ENCODE measurements around the gene ASXL3. TPM values are rescaled to one million over a fixed set of nuclear protein-coding genes. Genes with fewer than 3 reads are reported as not detected.

Gene ASXL3
- total RNA-seq, 4 donors from 2014 or later, result 0.93 to 2.2 (median 1.5) TPM

DNA sequence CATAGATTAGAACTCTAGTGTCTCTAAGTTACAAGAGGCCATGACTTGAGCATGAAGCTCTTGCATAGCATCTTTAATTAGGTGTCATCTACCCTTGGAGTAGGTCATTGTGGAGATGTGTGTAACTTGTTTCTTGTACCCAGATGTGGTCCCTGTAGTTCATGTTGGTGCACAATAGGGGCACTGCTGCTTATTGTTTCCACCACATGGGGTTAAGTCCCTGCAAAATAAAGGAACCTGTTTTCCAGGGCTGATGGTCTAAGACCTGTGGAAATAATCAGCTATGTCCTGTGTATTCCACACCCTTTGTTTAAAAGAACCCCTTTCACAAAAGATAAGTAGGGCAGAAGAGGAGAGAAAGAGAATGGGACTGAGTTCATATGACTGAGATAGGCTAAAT, 28.6 kb downstream of the ASXL3 start:
- no peak for ATAC-seq
- no peak for TF ChIP-seq EP300 (IDR thresholded peaks at IDR 0.05)
- H3K4me1 ChIP-seq, result no peaks in the 10 kb centered on the region
- no peaks in the 10 kb centered on the region for H3K36me3 ChIP-seq
- H3K4me3 ChIP-seq, result no peak overlapping the region
- no peaks in the 10 kb centered on the region for H3K27me3 ChIP-seq
- H3K9me3 ChIP-seq, result no peaks in the 10 kb centered on the region
- H3K27ac ChIP-seq, result no peak overlapping the region

- no peaks in the 10 kb centered on the region for H3K4me1 ChIP-seq
- no peak overlapping the region for H3K27ac ChIP-seq
- no peaks in the 10 kb centered on the region for H3K27me3 ChIP-seq
- TF ChIP-seq EP300 (IDR thresholded peaks at IDR 0.05) (no peak), POLR2A (IDR thresholded peaks at IDR 0.05) (no peak), POLR2AphosphoS5 (IDR thresholded peaks at IDR 0.05) (no peak)
- TF ChIP-seq, protein P1, sequence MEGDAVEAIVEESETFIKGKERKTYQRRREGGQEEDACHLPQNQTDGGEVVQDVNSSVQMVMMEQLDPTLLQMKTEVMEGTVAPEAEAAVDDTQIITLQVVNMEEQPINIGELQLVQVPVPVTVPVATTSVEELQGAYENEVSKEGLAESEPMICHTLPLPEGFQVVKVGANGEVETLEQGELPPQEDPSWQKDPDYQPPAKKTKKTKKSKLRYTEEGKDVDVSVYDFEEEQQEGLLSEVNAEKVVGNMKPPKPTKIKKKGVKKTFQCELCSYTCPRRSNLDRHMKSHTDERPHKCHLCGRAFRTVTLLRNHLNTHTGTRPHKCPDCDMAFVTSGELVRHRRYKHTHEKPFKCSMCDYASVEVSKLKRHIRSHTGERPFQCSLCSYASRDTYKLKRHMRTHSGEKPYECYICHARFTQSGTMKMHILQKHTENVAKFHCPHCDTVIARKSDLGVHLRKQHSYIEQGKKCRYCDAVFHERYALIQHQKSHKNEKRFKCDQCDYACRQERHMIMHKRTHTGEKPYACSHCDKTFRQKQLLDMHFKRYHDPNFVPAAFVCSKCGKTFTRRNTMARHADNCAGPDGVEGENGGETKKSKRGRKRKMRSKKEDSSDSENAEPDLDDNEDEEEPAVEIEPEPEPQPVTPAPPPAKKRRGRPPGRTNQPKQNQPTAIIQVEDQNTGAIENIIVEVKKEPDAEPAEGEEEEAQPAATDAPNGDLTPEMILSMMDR (IDR thresholded peaks at IDR 0.05), result no peak
- no peak for ATAC-seq
- no peak overlapping the region for H3K4me3 ChIP-seq
- H3K36me3 ChIP-seq, result no peaks in the 10 kb centered on the region
- WGBS, 2 donors (ENCODE audit: low coverage in 1 of 2), result 18 to 38% methylated on average over 2 to 3 of the region's 3 CpGs
- H3K9me3 ChIP-seq, result no peaks in the 10 kb centered on the region
Observed at GRCh38 chr18:33611525-33612135, 33.6 kb downstream of the ASXL3 start.

GRCh38 chr18:33612632-33613031, 34.6 kb downstream of the ASXL3 start:
- no peaks in the 10 kb centered on the region for H3K9me3 ChIP-seq
- no peaks in the 10 kb centered on the region for H3K27me3 ChIP-seq
- no peaks in the 10 kb centered on the region for H3K36me3 ChIP-seq
- 75 to 81% methylated on average over 3 of the region's 3 CpGs for WGBS, 2 donors (ENCODE audit: low coverage in 1 of 2)
- ATAC-seq, result no peak
- H3K4me3 ChIP-seq, result no peak overlapping the region
- no peaks in the 10 kb centered on the region for H3K4me1 ChIP-seq
- TF ChIP-seq, protein P1 (IDR thresholded peaks at IDR 0.05), result no peak
- no peak for TF ChIP-seq POLR2A (IDR thresholded peaks at IDR 0.05)
- no peak for TF ChIP-seq POLR2AphosphoS5 (IDR thresholded peaks at IDR 0.05)
- TF ChIP-seq EP300 (IDR thresholded peaks at IDR 0.05), result no peak
- H3K27ac ChIP-seq, result no peak overlapping the region

- WGBS, 2 donors (ENCODE audit: low coverage in 1 of 2), result 84 to 94% methylated on average over 3 of the region's 3 CpGs
- Histone ChIP-seq H3K4me3 (no peak overlapping the region), H3K4me1 (no peaks in the 10 kb centered on the region), H3K9me3 (no peaks in the 10 kb centered on the region), H3K36me3 (no peaks in the 10 kb centered on the region), H3K27me3 (no peaks in the 10 kb centered on the region), H3K27ac (no peak overlapping the region)
- TF ChIP-seq, protein P1 (IDR thresholded peaks at IDR 0.05), result no peak
- no peak for TF ChIP-seq EP300 (IDR thresholded peaks at IDR 0.05)
- TF ChIP-seq POLR2AphosphoS5 (IDR thresholded peaks at IDR 0.05), result no peak
- TF ChIP-seq POLR2A (IDR thresholded peaks at IDR 0.05), result no peak
- ATAC-seq, result no peak
Observed at GRCh38 chr18:33616556-33616955, 38.5 kb downstream of the ASXL3 start.

GRCh38 chr18:33627114-33627513, 49.1 kb downstream of the ASXL3 start:
- Histone ChIP-seq H3K9me3 (no peaks in the 10 kb centered on the region), H3K4me3 (no peak overlapping the region), H3K36me3 (no peaks in the 10 kb centered on the region), H3K4me1 (no peaks in the 10 kb centered on the region), H3K27ac (no peak overlapping the region), H3K27me3 (no peaks in the 10 kb centered on the region)
- WGBS, 2 donors (ENCODE audit: low coverage in 1 of 2), result 100% methylated on average over 2 to 3 of the region's 3 CpGs
- ATAC-seq, result no peak
- no peak for TF ChIP-seq EP300 (IDR thresholded peaks at IDR 0.05)
- TF ChIP-seq, protein P1 (IDR thresholded peaks at IDR 0.05), result no peak
- no peak for TF ChIP-seq POLR2AphosphoS5 (IDR thresholded peaks at IDR 0.05)
- no peak for TF ChIP-seq POLR2A (IDR thresholded peaks at IDR 0.05)

Data from gastroesophageal sphincter (tissue), 4 donors.